B cell (primary cell): ENCODE data around the gene CLOCK. TPM values are rescaled to one million over a fixed set of nuclear protein-coding genes. Genes with fewer than 3 reads are reported as not detected.

Experiments used
- ATAC-seq: fragments of 200-7000 bp; cut with Tn5 transposase; one replicate; pipeline ENCODE4 v1.10.0; 2021; ENCODE audit warnings: low read depth, mild to moderate bottlenecking, moderate number of reproducible peaks, moderate library complexity
- CTCF ChIA-PET: fragments of 350-600 bp; sonication (Branson Sonifier 250); formaldehyde crosslinking; loops from one replicate; lab custom pipeline; 2021; ENCODE audit warnings: antibody characterized with exemption, inconsistent platforms; lab: Charles Lee
- POLR2A ChIA-PET: fragments of 350-600 bp; sonication (Branson Sonifier 250); formaldehyde crosslinking; loops from one replicate; lab custom pipeline; 2021; ENCODE audit warnings: antibody characterized with exemption; lab: Charles Lee
- DNase-seq: peaks from one replicate; pipeline ENCODE4 v3.0.0; 2013
- H2AFZ ChIP-seq: 2 replicates; pipeline ENCODE4 v1.6.1; 2012; ENCODE audit warnings: mild to moderate bottlenecking, low read depth, low read length; ENCODE audit not compliant: insufficient read depth, poor library complexity, severe bottlenecking
- H3K27ac ChIP-seq, 2 donors: 1 replicate in 1 of 2; 2 replicates in 1 of 2; pipeline ENCODE4 v1.5.1; 2012 to 2013; ENCODE audit warnings: low read length in 2 of 2, mild to moderate bottlenecking in 2 of 2, moderate library complexity in 1 of 2
- H3K27me3 ChIP-seq, 4 experiments: fragments of 200-600 bp in 1 of 4; sonication (generic) in 1 of 4; replicated peaks in 1 of 4; 1 replicate in 2 of 4; 2 replicates in 2 of 4; pipeline versions ENCODE4 v1.6.1 to v1.7.0; 2013 to 2016; ENCODE audit warnings: low read length in 3 of 4, mild to moderate bottlenecking in 2 of 4, mixed read lengths in 1 of 4, moderate library complexity in 1 of 4; ENCODE audit not compliant: insufficient read depth in 4 of 4, control insufficient read depth in 3 of 4; ENCODE audit errors: control extremely low read depth in 1 of 4
- H3K36me3 ChIP-seq, 2 experiments: replicated peaks in 1 of 2; 1 replicate in 1 of 2; 2 replicates in 1 of 2; pipeline versions ENCODE4 v1.6.1 to v1.7.1; 2013; ENCODE audit warnings: low read length in 1 of 2; ENCODE audit not compliant: insufficient read depth in 2 of 2, control insufficient read depth in 1 of 2; ENCODE audit errors: control extremely low read depth in 1 of 2, extremely low read depth in 1 of 2
- H3K4me1 ChIP-seq, 2 donors: fragments of 200-600 bp in 1 of 2; sonication (generic) in 1 of 2; 1 replicate in 1 of 2; 2 replicates in 1 of 2; pipeline versions ENCODE4 v1.5.1 to v1.6.1; 2013 to 2017; ENCODE audit warnings: low read length in 2 of 2; ENCODE audit not compliant: control insufficient read depth in 2 of 2, insufficient read depth in 2 of 2
- H3K4me2 ChIP-seq: replicated peaks from 2 replicates; pipeline ENCODE3; 2012; ENCODE audit warnings: mild to moderate bottlenecking, low read depth, low read length; ENCODE audit not compliant: poor library complexity, severe bottlenecking
- H3K4me3 ChIP-seq, 5 experiments: fragments of 200-600 bp in 1 of 5; sonication (generic) in 1 of 5; 1 replicate in 3 of 5; 2 replicates in 2 of 5; pipeline versions ENCODE4 v1.5.1 to v1.7.0; 2011 to 2016; ENCODE audit warnings: low read length in 4 of 5, mild to moderate bottlenecking in 4 of 5, low read depth in 2 of 5, control low read depth in 1 of 5, moderate library complexity in 1 of 5; ENCODE audit not compliant: insufficient read depth in 1 of 5; ENCODE audit errors: control extremely low read depth in 1 of 5, extremely low read depth in 1 of 5
- H3K79me2 ChIP-seq: fragments of 200-600 bp; sonication (generic); one replicate; pipeline ENCODE4 v1.6.0; 2016; ENCODE audit warnings: low read length; ENCODE audit not compliant: control insufficient read depth, insufficient read depth
- H3K9ac ChIP-seq: fragments of 200-600 bp; sonication (generic); 2 replicates; pipeline ENCODE4 v1.6.1; 2017; ENCODE audit warnings: mild to moderate bottlenecking, low read length, moderate library complexity
- H3K9me3 ChIP-seq, 3 donors: one replicate each; pipeline versions ENCODE4 v1.6.1 to v1.7.1; 2013; ENCODE audit warnings: low read length in 2 of 3; ENCODE audit not compliant: control insufficient read depth in 2 of 3, insufficient read depth in 1 of 3; ENCODE audit errors: control extremely low read depth in 1 of 3
- H4K20me1 ChIP-seq: 2 replicates; pipeline ENCODE4 v1.6.0; 2012; ENCODE audit warnings: mild to moderate bottlenecking, low read length; ENCODE audit not compliant: insufficient read depth, control insufficient read depth, poor library complexity, severe bottlenecking
- H3K27ac Mint-ChIP-seq: one replicate; pipeline ENCODE4 v1.8.0; 2021; ENCODE audit warnings: mixed read lengths
- H3K27me3 Mint-ChIP-seq: one replicate; pipeline ENCODE4 v1.8.0; 2021; ENCODE audit warnings: mixed read lengths
- H3K4me1 Mint-ChIP-seq: one replicate; pipeline ENCODE4 v1.8.0; 2021; ENCODE audit warnings: mixed read lengths
- H3K4me3 Mint-ChIP-seq: one replicate; pipeline ENCODE4 v1.8.0; 2021; ENCODE audit warnings: mixed read lengths
- H3K9me3 Mint-ChIP-seq: one replicate; pipeline ENCODE4 v1.8.0; 2022; ENCODE audit warnings: mixed read lengths; ENCODE audit not compliant: insufficient read depth
- CTCF ChIP-seq: fragments of 200-600 bp; IDR thresholded peaks from one replicate; pipeline ENCODE4 v1.8.0; 2022; ENCODE audit warnings: antibody characterized with exemption, mild to moderate bottlenecking
- EZH2 ChIP-seq: IDR thresholded peaks from 2 replicates; pipeline ENCODE4 v1.6.1; 2012; ENCODE audit warnings: borderline replicate concordance, low read depth, mild to moderate bottlenecking, moderate library complexity, low read length; ENCODE audit not compliant: insufficient read depth, poor library complexity, severe bottlenecking
- WGBS: methylation state at CpG from one replicate; pipeline ENCODE4 v1.1.5; 2013; ENCODE audit warnings: missing lambda C conversion rate; ENCODE audit not compliant: insufficient coverage; 5-methylcytosine and 5-hydroxymethylcytosine counted together
- intact Hi-C: fragments of 100-400 bp; cut with micrococcal nuclease; formaldehyde crosslinking; loops from one replicate; pipeline ENCODE4 v1.10.0; 2022
- polyA plus RNA-seq: library from polyadenylated mRNA; depleted of rRNA; stranded (reverse); fragments of >200 nt; gene quantifications from 2 replicates; pipeline ENCODE4 v1.2.3, GENCODE V29; 2012
- total RNA-seq, 2 donors: library from RNA; stranded (reverse); fragments of 120-200 nt in 1 of 2; gene quantifications; 1 replicate in 1 of 2; 2 replicates in 1 of 2; pipeline versions ENCODE4 v1.2.3 to v1.2.4, GENCODE V29; 2013 to 2022

CLOCK gene
- total and polyA plus RNA-seq, 2 donors (not counting 1 experiment from before 2014, with no cell fraction given), result 2.8 to 14.2 TPM

GRCh38 chr4:55397126-55397436 is 149.6 kb downstream of the CLOCK start:
- ChIA-PET POLR2A (no interaction called here), CTCF (interaction anchor here (1.7 to 3.7 kb wide), 2 partner anchors 12 to 51 kb away, joined by 6 to 29 read pairs; partner anchors contain the start of gene SRD5A3)
- Mint-ChIP-seq H3K27ac (peak overlapping the region; percentile 85), H3K9me3 (no peaks in the 10 kb centered on the region), H3K4me1 (peaks cover 46% of the 10 kb centered on the region), H3K27me3 (no peaks in the 10 kb centered on the region), H3K4me3 (peak overlapping the region; percentile 86)
- Histone ChIP-seq H2AFZ (no peak overlapping the region), H3K9me3 (no peaks in the 10 kb centered on the region), H3K4me1 (peaks cover 28 to 33% of the 10 kb centered on the region in 2 donors), H4K20me1 (peaks cover 44% of the 10 kb centered on the region), H3K79me2 (peaks cover 53% of the 10 kb centered on the region), H3K4me3 (peak overlapping the region; percentile 67 to 94 (median 77)), H3K36me3 (peaks cover 0 to 3% of the 10 kb centered on the region in 2 experiments), H3K9ac (peak overlapping the region; percentile 76), H3K4me2 (peak overlapping the region; percentile 87), H3K27ac (peak overlapping the region; percentile 4 to 91), H3K27me3 (no peaks in the 10 kb centered on the region)
- ATAC-seq, result no peak
- TF ChIP-seq CTCF (no peak), EZH2 (no peak)
- no CpG with 5 or more reads among the region's 7 CpGs for WGBS
- DNase-seq, result peak; percentile 25
- intact Hi-C loops, result loop anchor here (5.0 to 10.0 kb wide), 4 partner anchors 1068 to 1580 kb away; partner anchors contain the start of genes CHIC2, NOA1, POLR2B and REST
